Measurements from ENCODE around the gene PATE1. TPM values are rescaled to one million over a fixed set of nuclear protein-coding genes. Genes with fewer than 3 reads are reported as not detected.
"Not testable (repeated sequence)": the region's sequence is repeated elsewhere in the genome, so short reads cannot be mapped to it uniquely, and the experiment has no call there.

The PATE1 gene
- polyA plus RNA-seq, 1 donor from 2014 or later = not detected

GRCh38 chr11:125701858-125702621 is 44.0 kb upstream of the PATE1 start:
- no peak overlapping the region for H3K27ac ChIP-seq (ENCODE audit: low read length)

DNA sequence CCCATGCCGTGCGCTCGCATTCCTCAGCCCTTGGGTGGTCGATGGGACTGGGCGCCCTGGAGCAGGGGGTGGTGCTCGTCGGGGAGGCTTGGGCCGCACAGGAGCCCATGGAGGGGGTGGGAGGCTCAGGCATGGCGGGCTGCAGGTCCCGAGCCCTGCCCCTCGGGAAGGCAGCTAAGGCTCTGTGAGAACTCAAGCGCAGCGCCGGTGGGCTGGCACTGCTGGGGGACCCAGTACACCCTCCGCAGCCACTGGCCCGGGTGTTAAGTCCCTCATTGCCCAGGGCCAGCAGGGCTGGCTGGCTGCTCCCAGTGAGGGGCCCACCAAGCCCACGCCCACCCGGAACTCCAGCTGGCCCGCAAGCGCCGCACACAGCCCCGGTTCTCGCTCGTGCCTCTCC is 41.4 kb upstream of the PATE1 start:
- not testable (repeated sequence) for H2AFZ ChIP-seq (ENCODE audit: low read depth, low read length); H3K27me3 ChIP-seq (ENCODE audit: insufficient read depth, low read depth, low read length); H3K27ac ChIP-seq (ENCODE audit: low read length); H3K36me3 ChIP-seq (ENCODE audit: insufficient read depth, low read length); H4K20me1 ChIP-seq (ENCODE audit: insufficient read depth); H3K9me2 ChIP-seq (ENCODE audit: insufficient read depth, low read length); H3F3A ChIP-seq (ENCODE audit: insufficient read depth, low read length, poor library complexity, severe bottlenecking); H3K79me2 ChIP-seq (replicated peaks; ENCODE audit: insufficient read depth, low read length); H3K9me3 ChIP-seq (ENCODE audit: low read length); H3K4me3 ChIP-seq (ENCODE audit: low read length); H3K4me2 ChIP-seq (ENCODE audit: low read length); H3K9ac ChIP-seq (ENCODE audit: low read length)

More at GRCh38 chr11:125701858-125702621, 44.0 kb upstream of the PATE1 start:
- no peak overlapping the region for H3K4me3 ChIP-seq (ENCODE audit: low read length)
- H3K9ac ChIP-seq (ENCODE audit: low read length) = no peak overlapping the region
- H4K20me1 ChIP-seq (ENCODE audit: insufficient read depth) = no peaks in the 10 kb centered on the region
- no peaks in the 10 kb centered on the region for H3K9me3 ChIP-seq (ENCODE audit: low read length)
- H3K27me3 ChIP-seq (ENCODE audit: insufficient read depth, low read depth, low read length) = no peaks in the 10 kb centered on the region
- no peak overlapping the region for H3K4me2 ChIP-seq (ENCODE audit: low read length)
- no peaks in the 10 kb centered on the region for H3K79me2 ChIP-seq (replicated peaks; ENCODE audit: insufficient read depth, low read length)
- TF ChIP-seq POLR2AphosphoS5 (IDR thresholded peaks at IDR 0.05) = no peak
- TF ChIP-seq EP300 (conservative IDR thresholded peaks at IDR 0.05; ENCODE audit: poor library complexity, severe bottlenecking) = no peak
- no peak for TF ChIP-seq RAD21 (conservative IDR thresholded peaks at IDR 0.05)
- TF ChIP-seq, protein P1, sequence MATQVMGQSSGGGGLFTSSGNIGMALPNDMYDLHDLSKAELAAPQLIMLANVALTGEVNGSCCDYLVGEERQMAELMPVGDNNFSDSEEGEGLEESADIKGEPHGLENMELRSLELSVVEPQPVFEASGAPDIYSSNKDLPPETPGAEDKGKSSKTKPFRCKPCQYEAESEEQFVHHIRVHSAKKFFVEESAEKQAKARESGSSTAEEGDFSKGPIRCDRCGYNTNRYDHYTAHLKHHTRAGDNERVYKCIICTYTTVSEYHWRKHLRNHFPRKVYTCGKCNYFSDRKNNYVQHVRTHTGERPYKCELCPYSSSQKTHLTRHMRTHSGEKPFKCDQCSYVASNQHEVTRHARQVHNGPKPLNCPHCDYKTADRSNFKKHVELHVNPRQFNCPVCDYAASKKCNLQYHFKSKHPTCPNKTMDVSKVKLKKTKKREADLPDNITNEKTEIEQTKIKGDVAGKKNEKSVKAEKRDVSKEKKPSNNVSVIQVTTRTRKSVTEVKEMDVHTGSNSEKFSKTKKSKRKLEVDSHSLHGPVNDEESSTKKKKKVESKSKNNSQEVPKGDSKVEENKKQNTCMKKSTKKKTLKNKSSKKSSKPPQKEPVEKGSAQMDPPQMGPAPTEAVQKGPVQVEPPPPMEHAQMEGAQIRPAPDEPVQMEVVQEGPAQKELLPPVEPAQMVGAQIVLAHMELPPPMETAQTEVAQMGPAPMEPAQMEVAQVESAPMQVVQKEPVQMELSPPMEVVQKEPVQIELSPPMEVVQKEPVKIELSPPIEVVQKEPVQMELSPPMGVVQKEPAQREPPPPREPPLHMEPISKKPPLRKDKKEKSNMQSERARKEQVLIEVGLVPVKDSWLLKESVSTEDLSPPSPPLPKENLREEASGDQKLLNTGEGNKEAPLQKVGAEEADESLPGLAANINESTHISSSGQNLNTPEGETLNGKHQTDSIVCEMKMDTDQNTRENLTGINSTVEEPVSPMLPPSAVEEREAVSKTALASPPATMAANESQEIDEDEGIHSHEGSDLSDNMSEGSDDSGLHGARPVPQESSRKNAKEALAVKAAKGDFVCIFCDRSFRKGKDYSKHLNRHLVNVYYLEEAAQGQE (IDR thresholded peaks at IDR 0.05; ENCODE audit: borderline replicate concordance) = no peak
- no peak for TF ChIP-seq SMC3 (conservative IDR thresholded peaks at IDR 0.05; ENCODE audit: poor library complexity)
- TF ChIP-seq CTCF (IDR thresholded peaks at IDR 0.05; ENCODE audit: poor library complexity, severe bottlenecking) = no peak
- TF ChIP-seq EZH2 (IDR thresholded peaks at IDR 0.05; ENCODE audit: borderline replicate concordance, insufficient read depth, low read length, poor library complexity, severe bottlenecking) = no peak
- TF ChIP-seq TAF1 (IDR thresholded peaks at IDR 0.05; ENCODE audit: low read depth) = no peak
- TF ChIP-seq MXI1 (conservative IDR thresholded peaks at IDR 0.05; ENCODE audit: poor library complexity, severe bottlenecking) = no peak
- H2AFZ ChIP-seq (ENCODE audit: low read depth, low read length) = no peak overlapping the region
- no peaks in the 10 kb centered on the region for H3K9me2 ChIP-seq (ENCODE audit: insufficient read depth, low read length)
- no peaks in the 10 kb centered on the region for H3F3A ChIP-seq (ENCODE audit: insufficient read depth, low read length, poor library complexity, severe bottlenecking)
- H3K36me3 ChIP-seq (ENCODE audit: insufficient read depth, low read length) = no peaks in the 10 kb centered on the region

Measured in neural cell (in vitro differentiated cells).